Stimulated activated CD4-positive, alpha-beta T cell treated with anti-CD3 and anti-CD28 coated beads, Interleukin-1b, Interleukin-23, amount 100 ng/mL, for 1 hour (primary cell): ENCODE data around the gene F10.
"Not testable (repeated sequence)": the region's sequence is repeated elsewhere in the genome, so short reads cannot be mapped to it uniquely, and the experiment has no call there.

Experiments used
- DNase-seq, 2 donors: peaks; one replicate each; pipeline ENCODE4 v3.0.0-alpha.2; 2020; ENCODE audit warnings: low read depth in 2 of 2

Gene F10

GRCh38 chr13:113122550-113123225 lies at the start of gene F10:
Gene F10 (plus strand): TSS chr13:113122799. CDS start chr13:113122856, 57 bp downstream.
- no peak for DNase-seq

- no peak for DNase-seq
These were observed 48.7 kb upstream of the F10 start for GRCh38 chr13:113073942-113074341.

GRCh38 chr13:113074401-113074800 lies 48.2 kb upstream of the F10 start:
- no peak for DNase-seq

- no peak for DNase-seq
These were observed 47.7 kb upstream of the F10 start for GRCh38 chr13:113074876-113075275.

GRCh38 chr13:113075711-113076110 lies 46.9 kb upstream of the F10 start:
- no peak for DNase-seq

GRCh38 chr13:113076681-113077401 lies 45.8 kb upstream of the F10 start:
- no peak for DNase-seq

- DNase-seq: no peak
These were observed 45.0 kb upstream of the F10 start for GRCh38 chr13:113077566-113077952.

GRCh38 chr13:113077953-113078901 lies 44.4 kb upstream of the F10 start:
- no peak for DNase-seq

- DNase-seq: no peak
These were observed 43.5 kb upstream of the F10 start for GRCh38 chr13:113078902-113079780.

- not testable (repeated sequence) for DNase-seq
These were observed 42.9 kb upstream of the F10 start for GRCh38 chr13:113079781-113080080.

GRCh38 chr13:113080361-113080831 lies 42.2 kb upstream of the F10 start:
- no peak for DNase-seq

- no peak for DNase-seq
These were observed 41.6 kb upstream of the F10 start for GRCh38 chr13:113080901-113081521.

- DNase-seq: no peak
These were observed 40.2 kb upstream of the F10 start for GRCh38 chr13:113082198-113083021.

- DNase-seq: no peak
These were observed 39.6 kb upstream of the F10 start for GRCh38 chr13:113083022-113083373.

GRCh38 chr13:113083402-113084061 lies 39.1 kb upstream of the F10 start:
- DNase-seq: no peak

- DNase-seq: no peak
These were observed 38.3 kb upstream of the F10 start for GRCh38 chr13:113084094-113084942.

- DNase-seq: no peak
These were observed 37.6 kb upstream of the F10 start for GRCh38 chr13:113084943-113085540.
